Measurements from ENCODE around the gene ALDH3B2.
"Not testable (repeated sequence)": the region's sequence is repeated elsewhere in the genome, so short reads cannot be mapped to it uniquely, and the experiment has no call there.

ALDH3B2 gene

DNA sequence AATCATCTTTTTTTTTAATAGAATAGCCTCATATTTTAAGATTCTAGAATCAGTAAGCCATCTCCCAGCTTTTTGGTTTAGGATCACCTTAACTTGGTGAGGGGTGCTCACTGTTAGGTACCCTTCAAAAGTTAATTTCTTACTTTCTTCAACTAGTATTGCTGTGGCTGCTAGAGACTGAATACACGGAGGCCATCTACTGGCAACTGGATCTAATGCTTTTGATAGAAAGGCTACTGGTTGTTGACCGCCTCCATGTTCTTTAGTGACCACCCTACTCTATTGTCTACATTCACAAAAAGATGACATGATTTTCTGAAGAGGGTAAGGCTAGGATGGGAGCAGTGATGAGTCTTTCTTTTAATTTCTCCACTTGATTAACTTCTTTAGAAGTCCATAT, 16.7 kb upstream of the ALDH3B2 start:
- TF ChIP-seq, protein P1, sequence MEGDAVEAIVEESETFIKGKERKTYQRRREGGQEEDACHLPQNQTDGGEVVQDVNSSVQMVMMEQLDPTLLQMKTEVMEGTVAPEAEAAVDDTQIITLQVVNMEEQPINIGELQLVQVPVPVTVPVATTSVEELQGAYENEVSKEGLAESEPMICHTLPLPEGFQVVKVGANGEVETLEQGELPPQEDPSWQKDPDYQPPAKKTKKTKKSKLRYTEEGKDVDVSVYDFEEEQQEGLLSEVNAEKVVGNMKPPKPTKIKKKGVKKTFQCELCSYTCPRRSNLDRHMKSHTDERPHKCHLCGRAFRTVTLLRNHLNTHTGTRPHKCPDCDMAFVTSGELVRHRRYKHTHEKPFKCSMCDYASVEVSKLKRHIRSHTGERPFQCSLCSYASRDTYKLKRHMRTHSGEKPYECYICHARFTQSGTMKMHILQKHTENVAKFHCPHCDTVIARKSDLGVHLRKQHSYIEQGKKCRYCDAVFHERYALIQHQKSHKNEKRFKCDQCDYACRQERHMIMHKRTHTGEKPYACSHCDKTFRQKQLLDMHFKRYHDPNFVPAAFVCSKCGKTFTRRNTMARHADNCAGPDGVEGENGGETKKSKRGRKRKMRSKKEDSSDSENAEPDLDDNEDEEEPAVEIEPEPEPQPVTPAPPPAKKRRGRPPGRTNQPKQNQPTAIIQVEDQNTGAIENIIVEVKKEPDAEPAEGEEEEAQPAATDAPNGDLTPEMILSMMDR (IDR thresholded peaks at IDR 0.05; ENCODE audit: low read depth, low read length), result no peak
- H3K4me3 ChIP-seq (ENCODE audit: low read depth, low read length), result no peak overlapping the region

DNA sequence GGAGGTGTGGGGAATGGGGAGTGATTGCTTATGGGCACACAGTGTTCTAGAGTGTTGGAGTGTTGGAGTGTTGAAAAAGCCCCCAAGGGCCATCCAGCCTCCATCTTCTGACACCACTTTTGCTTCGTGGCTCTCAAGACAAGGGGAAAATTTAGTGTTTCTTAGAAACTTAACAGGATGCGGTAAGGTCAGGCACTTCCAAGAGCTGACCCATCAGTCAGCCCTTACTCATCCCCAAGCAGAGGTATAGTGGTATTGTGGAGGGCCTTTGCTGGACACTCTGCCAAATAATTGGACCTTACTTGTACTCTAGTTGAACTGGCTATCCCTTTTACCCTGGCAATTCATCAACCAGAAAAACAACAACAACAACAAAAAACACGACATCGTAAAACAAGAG, 14.8 kb upstream of the ALDH3B2 start:
- no peak overlapping the region for H3K4me3 ChIP-seq (ENCODE audit: low read depth, low read length)
- TF ChIP-seq, protein P1 (IDR thresholded peaks at IDR 0.05; ENCODE audit: low read depth, low read length), result no peak

DNA sequence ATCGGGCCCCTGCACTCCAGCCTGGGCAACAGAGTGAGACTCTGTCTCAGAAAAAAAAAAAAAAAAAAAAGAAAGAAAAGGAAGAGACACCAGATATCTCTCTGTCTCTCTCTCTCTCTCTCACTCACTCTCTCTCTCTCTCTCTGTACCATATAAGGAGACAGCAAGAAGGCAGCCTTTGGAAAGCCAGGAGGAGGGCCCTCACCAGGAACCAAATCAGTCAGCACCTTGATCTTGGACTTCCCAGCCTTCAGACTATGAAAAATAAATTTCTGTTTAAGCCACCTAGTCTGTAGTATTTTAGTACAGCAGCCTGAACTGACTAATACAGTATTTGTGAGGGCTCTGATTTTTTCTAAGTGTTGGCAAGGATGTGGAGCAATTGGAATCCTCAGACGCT, 13.6 kb upstream of the ALDH3B2 start:
- TF ChIP-seq, protein P1 (IDR thresholded peaks at IDR 0.05; ENCODE audit: low read depth, low read length), result no peak
- no peak overlapping the region for H3K4me3 ChIP-seq (ENCODE audit: low read depth, low read length)

DNA sequence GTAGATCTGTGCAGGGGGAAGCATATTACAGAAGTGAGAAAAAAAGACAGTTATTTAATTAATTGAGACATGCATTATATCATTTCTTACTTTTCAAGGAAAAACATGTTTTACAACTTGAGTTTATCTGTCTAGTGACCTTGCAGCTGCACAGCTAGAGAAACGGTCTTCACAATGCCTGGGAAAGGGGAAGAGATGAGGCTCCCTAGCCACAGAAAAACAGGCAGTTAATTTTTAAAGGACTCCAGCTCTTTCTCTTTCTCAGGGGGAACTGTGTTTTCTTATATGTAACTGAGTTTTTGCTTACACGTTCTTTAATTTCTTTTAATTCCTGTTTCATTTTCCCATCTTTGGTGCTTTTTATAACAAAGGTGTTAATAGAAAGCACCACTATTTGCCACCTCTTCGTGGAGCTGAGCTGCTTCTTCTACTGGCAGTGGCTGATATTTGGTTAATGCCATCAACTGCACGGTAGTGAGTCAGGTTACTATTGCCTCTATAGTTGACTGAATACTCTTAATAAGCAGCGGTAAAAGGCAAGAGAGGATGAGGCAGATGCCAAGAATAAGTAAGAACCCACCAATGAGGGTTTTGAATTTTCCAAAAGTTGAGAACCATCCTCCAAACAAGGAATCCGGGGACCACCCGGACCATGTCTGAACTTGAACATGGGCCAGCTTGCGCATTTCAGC, 11.4 kb upstream of the ALDH3B2 start:
- not testable (repeated sequence) for H3K4me3 ChIP-seq (ENCODE audit: low read depth, low read length)

DNA sequence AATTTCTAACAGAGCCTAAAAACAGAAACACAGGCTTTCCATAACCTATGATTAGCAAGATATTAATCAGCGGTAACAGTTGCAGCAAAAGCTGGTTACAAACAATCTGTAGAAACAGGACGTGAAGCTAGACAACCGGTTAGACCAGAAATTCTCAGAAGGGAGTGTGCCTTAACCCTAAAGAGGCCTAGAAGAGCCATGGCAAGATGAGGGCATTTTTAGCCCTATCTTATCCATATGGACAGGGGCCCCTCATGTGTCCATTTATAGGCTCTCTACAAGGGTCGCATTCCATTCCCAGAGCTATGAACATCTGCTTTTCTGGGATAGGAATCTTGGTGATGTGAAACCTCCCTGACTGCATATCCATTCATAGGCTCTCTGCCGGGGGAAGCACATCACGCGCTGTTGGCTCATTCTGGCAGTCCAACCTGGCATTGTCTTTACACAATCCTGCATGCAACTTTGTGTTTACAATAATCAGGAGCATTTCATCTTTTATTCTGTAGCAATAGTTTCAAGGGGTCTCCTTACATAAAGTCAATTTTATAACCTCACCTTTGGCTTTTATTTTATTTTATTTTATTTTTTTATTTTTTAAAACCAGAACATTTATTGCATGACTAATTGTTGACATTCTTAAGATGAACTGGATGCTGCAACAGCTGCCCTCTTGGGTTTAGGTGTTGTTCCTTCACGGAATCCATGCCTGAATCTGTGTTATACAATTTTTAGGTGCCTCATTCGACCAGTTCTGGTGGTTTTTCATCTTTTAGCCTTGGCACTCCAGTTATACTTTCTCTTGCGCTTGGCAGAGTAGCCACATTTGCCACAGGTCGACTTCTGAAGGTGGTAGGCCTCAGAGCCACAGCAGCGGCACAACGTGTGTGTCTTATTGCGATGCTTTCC, 8.0 kb upstream of the ALDH3B2 start:
- H3K4me3 ChIP-seq (ENCODE audit: low read depth, low read length), result not testable (repeated sequence)

DNA sequence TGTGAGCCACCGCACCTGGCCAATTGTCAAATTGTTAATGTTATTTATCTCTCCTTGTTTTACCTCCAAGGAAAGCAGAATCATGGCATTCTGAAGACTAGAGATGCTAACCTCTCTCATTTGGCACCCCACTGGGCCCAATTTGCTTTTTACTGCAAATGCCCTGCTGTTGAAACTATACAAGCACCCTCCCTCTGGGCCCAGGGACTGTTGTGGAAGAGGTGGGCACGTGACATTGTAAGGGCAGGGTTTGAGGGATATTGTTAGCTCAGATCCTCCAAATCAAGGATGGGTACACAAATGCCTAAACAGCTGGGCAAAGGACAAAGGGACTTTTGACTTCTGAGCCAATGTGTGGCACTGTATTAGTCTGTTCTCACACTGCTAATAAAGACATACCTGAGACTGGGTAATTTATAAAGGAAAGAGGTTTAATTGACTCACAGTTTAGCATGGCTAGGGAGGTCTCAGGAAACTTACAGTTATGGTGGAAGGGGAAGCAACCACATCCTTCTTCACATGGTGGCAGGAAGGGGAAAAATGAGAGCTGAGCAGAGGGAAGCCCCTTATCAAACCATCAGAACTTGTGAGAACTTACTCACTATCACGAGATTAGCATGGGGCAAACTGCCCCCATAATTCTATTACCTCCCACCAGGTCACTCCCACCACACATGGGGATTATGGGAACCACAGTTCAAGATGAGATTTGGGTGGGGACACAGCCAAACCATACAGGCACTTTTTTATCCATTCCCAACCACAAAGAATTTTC, 6.5 kb upstream of the ALDH3B2 start:
- TF ChIP-seq, protein P1 (IDR thresholded peaks at IDR 0.05; ENCODE audit: low read depth, low read length), result no peak
- no peak overlapping the region for H3K4me3 ChIP-seq (ENCODE audit: low read depth, low read length)

DNA sequence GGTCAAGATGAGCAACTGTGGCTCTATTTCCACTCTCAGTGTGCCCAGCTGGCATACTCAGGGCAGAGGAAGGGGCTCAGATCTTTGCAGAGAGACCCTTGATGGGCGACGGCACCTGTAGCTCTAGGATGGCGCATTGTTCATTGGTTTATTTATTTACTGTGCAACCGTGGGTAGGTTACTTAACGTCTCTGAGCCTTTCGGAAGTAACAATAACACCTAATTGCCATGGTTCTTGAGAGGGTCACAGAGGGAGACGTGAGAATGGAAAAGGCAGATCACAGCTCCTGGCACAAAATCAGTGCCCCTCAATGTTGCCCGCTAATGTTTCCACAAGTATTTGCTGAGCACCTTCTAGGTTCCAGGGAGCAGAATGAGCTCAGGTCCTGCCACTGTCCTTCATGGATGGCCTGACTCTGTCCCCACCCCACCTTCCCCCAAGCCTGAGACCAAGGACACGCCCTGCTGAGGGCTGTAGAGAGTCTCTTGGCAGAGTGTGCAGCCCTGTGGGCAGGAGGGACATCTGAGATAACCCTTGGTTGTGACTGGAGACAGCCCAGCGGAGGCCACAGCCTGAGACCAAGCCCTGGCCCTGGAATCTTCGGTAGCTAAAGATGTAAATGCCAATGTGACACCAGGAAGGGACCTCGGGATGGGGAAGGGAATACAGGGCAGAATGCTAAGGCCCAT, 780 bp upstream of the ALDH3B2 start:
- TF ChIP-seq, protein P1 (IDR thresholded peaks at IDR 0.05; ENCODE audit: low read depth, low read length), result no peak
- no peak overlapping the region for H3K4me3 ChIP-seq (ENCODE audit: low read depth, low read length)

All from WI38 (cell line).